ENCODE measurements around the gene MCM3AP. TPM values are rescaled to one million over a fixed set of nuclear protein-coding genes. Genes with fewer than 3 reads are reported as not detected.
A peak's percentile ranks its signal among the peaks of the same experiment; 100 is the strongest.

MCM3AP gene
- total and polyA plus RNA-seq, 9 of the 15 experiments (the other 6 are each of a cell fraction or from before 2014, with no cell fraction given), result 6.5 to 179 (median 69.6) TPM

DNA sequence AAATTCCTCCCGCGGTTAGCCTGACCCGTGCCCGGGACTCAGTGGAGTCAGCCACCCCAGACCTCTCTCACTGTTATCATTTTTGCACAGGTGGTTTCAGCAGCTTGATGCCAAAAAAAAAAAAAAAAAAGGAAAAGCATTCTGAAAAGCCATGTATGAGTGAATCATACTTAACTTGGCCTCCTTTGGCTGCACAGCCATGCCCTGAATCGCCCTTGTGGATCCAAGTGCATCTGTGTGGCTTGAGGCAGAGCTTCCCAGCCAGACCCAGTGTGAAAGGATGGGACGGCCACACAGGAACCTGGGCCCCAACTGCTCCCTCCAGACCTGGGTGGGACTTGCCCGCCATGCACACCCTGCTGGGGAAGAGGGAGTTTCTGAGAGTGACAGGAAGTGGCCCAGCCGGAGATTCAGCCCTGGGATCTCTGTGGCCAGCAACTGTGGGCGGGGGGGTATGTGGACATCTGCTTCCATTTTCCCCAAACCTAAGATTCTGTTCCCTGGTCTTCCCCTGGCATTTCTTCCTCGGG, 9.3 kb upstream of the MCM3AP start (continued):
- TF ChIP-seq HOXB6 (CRISPR knock-in tag; IDR thresholded peaks at IDR 0.05; ENCODE audit: borderline replicate concordance) (no peak), E2F3 (CRISPR knock-in tag; IDR thresholded peaks at IDR 0.05) (no peak), ZNF121 (CRISPR knock-in tag; conservative IDR thresholded peaks at IDR 0.05) (no peak), SRSF3 (IDR thresholded peaks at IDR 0.05; ENCODE audit: insufficient read depth, low read length) (no peak), PHF8 (IDR thresholded peaks at IDR 0.05; ENCODE audit: borderline replicate concordance, low read length) (peak; percentile 21; the same call in 1 of the 2 replicates), MAZ (CRISPR knock-in tag; conservative IDR thresholded peaks at IDR 0.05 in 1 of 2, IDR thresholded peaks at IDR 0.05 in 1 of 2) (no peak; a peak in 2 of 4 replicates), SRF (CRISPR knock-in tag; IDR thresholded peaks at IDR 0.05) (0 out of 4 replicates have a peak, but pooled peaks of 1 of the 2 experiments have one; percentile 45), ZFX (CRISPR knock-in tag; IDR thresholded peaks at IDR 0.05) (peak; percentile 64), BCOR (IDR thresholded peaks at IDR 0.05) (peak; percentile 40; the same call in 1 of the 2 replicates), SMAD4 (CRISPR knock-in tag; conservative IDR thresholded peaks at IDR 0.05) (peak; percentile 96), ZNF253 (CRISPR knock-in tag; conservative IDR thresholded peaks at IDR 0.05) (no peak), NFRKB (IDR thresholded peaks at IDR 0.05; ENCODE audit: low read depth) (peak; percentile 69)
- TF ChIP-seq, protein P1, sequence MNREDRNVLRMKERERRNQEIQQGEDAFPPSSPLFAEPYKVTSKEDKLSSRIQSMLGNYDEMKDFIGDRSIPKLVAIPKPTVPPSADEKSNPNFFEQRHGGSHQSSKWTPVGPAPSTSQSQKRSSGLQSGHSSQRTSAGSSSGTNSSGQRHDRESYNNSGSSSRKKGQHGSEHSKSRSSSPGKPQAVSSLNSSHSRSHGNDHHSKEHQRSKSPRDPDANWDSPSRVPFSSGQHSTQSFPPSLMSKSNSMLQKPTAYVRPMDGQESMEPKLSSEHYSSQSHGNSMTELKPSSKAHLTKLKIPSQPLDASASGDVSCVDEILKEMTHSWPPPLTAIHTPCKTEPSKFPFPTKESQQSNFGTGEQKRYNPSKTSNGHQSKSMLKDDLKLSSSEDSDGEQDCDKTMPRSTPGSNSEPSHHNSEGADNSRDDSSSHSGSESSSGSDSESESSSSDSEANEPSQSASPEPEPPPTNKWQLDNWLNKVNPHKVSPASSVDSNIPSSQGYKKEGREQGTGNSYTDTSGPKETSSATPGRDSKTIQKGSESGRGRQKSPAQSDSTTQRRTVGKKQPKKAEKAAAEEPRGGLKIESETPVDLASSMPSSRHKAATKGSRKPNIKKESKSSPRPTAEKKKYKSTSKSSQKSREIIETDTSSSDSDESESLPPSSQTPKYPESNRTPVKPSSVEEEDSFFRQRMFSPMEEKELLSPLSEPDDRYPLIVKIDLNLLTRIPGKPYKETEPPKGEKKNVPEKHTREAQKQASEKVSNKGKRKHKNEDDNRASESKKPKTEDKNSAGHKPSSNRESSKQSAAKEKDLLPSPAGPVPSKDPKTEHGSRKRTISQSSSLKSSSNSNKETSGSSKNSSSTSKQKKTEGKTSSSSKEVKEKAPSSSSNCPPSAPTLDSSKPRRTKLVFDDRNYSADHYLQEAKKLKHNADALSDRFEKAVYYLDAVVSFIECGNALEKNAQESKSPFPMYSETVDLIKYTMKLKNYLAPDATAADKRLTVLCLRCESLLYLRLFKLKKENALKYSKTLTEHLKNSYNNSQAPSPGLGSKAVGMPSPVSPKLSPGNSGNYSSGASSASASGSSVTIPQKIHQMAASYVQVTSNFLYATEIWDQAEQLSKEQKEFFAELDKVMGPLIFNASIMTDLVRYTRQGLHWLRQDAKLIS (CRISPR knock-in tag; IDR thresholded peaks at IDR 0.05), result no peak
- TF ChIP-seq, protein P2, sequence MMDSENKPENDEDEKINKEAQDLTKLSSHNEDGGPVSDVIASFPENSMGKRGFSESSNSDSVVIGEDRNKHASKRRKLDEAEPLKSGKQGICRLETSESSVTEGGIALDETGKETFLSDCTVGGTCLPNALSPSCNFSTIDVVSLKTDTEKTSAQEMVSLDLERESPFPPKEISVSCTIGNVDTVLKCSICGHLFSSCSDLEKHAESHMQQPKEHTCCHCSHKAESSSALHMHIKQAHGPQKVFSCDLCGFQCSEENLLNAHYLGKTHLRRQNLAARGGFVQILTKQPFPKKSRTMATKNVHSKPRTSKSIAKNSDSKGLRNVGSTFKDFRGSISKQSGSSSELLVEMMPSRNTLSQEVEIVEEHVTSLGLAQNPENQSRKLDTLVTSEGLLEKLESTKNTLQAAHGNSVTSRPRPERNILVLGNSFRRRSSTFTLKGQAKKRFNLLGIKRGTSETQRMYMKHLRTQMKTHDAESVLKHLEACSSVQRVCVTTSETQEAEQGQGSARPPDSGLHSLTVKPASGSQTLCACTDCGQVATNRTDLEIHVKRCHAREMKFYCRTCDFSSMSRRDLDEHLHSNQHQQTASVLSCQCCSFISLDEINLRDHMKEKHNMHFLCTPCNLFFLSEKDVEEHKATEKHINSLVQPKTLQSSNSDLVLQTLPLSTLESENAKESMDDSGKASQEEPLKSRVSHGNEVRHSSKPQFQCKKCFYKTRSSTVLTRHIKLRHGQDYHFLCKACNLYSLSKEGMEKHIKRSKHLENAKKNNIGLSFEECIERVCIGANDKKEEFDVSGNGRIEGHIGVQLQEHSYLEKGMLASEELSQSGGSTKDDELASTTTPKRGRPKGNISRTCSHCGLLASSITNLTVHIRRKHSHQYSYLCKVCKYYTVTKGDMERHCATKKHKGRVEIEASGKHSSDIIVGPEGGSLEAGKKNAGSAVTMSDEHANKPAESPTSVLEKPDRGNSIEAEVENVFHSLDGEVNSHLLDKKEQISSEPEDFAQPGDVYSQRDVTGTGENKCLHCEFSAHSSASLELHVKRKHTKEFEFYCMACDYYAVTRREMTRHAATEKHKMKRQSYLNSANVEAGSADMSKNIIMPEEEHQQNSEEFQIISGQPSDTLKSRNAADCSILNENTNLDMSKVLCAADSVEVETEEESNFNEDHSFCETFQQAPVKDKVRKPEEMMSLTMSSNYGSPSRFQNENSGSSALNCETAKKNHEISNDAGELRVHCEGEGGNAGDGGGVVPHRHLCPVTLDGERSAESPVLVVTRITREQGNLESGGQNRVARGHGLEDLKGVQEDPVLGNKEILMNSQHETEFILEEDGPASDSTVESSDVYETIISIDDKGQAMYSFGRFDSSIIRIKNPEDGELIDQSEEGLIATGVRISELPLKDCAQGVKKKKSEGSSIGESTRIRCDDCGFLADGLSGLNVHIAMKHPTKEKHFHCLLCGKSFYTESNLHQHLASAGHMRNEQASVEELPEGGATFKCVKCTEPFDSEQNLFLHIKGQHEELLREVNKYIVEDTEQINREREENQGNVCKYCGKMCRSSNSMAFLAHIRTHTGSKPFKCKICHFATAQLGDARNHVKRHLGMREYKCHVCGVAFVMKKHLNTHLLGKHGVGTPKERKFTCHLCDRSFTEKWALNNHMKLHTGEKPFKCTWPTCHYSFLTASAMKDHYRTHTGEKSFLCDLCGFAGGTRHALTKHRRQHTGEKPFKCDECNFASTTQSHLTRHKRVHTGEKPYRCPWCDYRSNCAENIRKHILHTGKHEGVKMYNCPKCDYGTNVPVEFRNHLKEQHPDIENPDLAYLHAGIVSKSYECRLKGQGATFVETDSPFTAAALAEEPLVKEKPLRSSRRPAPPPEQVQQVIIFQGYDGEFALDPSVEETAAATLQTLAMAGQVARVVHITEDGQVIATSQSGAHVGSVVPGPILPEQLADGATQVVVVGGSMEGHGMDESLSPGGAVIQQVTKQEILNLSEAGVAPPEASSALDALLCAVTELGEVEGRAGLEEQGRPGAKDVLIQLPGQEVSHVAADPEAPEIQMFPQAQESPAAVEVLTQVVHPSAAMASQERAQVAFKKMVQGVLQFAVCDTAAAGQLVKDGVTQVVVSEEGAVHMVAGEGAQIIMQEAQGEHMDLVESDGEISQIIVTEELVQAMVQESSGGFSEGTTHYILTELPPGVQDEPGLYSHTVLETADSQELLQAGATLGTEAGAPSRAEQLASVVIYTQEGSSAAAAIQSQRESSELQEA (IDR thresholded peaks at IDR 0.05; ENCODE audit: low read depth), result no peak
- TF ChIP-seq, protein P3, sequence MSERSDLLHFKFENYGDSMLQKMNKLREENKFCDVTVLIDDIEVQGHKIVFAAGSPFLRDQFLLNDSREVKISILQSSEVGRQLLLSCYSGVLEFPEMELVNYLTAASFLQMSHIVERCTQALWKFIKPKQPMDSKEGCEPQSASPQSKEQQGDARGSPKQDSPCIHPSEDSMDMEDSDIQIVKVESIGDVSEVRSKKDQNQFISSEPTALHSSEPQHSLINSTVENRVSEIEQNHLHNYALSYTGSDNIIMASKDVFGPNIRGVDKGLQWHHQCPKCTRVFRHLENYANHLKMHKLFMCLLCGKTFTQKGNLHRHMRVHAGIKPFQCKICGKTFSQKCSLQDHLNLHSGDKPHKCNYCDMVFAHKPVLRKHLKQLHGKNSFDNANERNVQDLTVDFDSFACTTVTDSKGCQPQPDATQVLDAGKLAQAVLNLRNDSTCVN (CRISPR knock-in tag; IDR thresholded peaks at IDR 0.05), result no peak

All from K562 (cell line).